Fibroblast of lung (primary cell): ENCODE data around the gene DSCAML1. TPM values are rescaled to one million over a fixed set of nuclear protein-coding genes. Genes with fewer than 3 reads are reported as not detected.

ENCODE experiments used
- polyA plus RNA-seq, 2 donors: library from polyadenylated mRNA; depleted of rRNA in 1 of 2; stranded (reverse) in 1 of 2; unstranded in 1 of 2; fragments of >200 nt; gene quantifications; 2 replicates each; pipeline ENCODE4 v1.2.1, GENCODE V29; 2011 to 2012; ENCODE audit warnings: missing spikeins in 1 of 2
- total RNA-seq: library from RNA; depleted of rRNA; stranded (reverse); fragments of >200 nt; gene quantifications from 2 replicates; pipeline ENCODE4 v1.2.1, GENCODE V29; 2014

The DSCAML1 gene
- total and polyA plus RNA-seq, 2 donors (not counting 1 experiment from before 2014, with no cell fraction given): not detected

Other genes with a start within 250 kb of the DSCAML1 start
- gene FXYD2, start 27.5 kb upstream of the DSCAML1 start, total RNA-seq: 0.33 and 0.51 TPM in 2 replicates
- gene FXYD2, start 27.5 kb upstream of the DSCAML1 start, polyA plus RNA-seq: 0.18 and 0.40 TPM in 2 replicates
- 5.1 and 8.0 TPM in 2 replicates for gene FXYD6, start 79.4 kb upstream of the DSCAML1 start, total RNA-seq
- gene FXYD6, start 79.4 kb upstream of the DSCAML1 start, polyA plus RNA-seq: 0.43 and 11.5 TPM in 2 replicates
- gene TMPRSS13, start 132.2 kb upstream of the DSCAML1 start, total RNA-seq: not detected in 2 replicates
- gene TMPRSS13, start 132.2 kb upstream of the DSCAML1 start, polyA plus RNA-seq: not detected in 2 replicates
- gene IL10RA, start 189.2 kb upstream of the DSCAML1 start, total RNA-seq: 0.17 and 0.26 TPM in 2 replicates
- 0.36 TPM in 1 of 2 replicates, not detected in the other for gene IL10RA, start 189.2 kb upstream of the DSCAML1 start, polyA plus RNA-seq